Camera-type eye (tissue), 1 donor: ENCODE data around the gene COX11. TPM values are rescaled to one million over a fixed set of nuclear protein-coding genes. Genes with fewer than 3 reads are reported as not detected.

ENCODE experiments used
- total RNA-seq: library from RNA; depleted of rRNA; stranded (reverse); fragments of >200 nt; gene quantifications from one replicate; pipeline ENCODE4 v1.2.3, GENCODE V29; 2014

COX11 gene, protein sequence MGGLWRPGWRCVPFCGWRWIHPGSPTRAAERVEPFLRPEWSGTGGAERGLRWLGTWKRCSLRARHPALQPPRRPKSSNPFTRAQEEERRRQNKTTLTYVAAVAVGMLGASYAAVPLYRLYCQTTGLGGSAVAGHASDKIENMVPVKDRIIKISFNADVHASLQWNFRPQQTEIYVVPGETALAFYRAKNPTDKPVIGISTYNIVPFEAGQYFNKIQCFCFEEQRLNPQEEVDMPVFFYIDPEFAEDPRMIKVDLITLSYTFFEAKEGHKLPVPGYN
- 86.3 TPM for total RNA-seq

DNA sequence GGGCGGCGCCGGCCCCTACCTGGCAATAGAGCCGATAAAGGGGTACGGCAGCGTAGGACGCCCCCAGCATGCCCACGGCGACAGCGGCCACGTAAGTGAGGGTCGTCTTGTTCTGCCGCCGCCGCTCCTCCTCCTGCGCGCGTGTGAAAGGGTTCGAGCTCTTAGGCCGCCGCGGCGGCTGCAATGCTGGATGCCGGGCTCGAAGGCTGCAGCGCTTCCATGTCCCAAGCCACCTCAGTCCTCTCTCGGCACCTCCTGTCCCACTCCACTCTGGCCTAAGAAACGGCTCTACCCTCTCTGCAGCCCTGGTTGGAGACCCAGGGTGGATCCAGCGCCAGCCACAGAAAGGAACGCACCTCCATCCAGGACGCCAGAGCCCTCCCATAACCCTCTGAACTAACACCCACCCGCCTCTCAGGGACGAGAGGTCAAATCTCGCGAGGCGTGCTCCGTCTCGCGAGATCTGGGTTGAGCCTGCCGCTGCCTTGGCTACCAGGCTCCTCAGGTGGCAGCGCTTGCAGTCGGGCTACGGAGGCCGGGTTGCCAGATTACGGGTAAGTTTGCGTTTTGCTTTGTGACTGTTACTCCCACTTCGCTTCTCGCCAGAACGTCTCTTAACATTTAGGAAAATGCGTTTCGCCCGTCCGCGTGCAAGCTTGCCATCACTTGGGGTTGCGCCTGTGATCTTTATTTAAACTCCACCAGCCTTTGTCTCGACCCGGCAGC, at the start of gene COX11, which contains the start of gene STXBP4:
COX11 (minus strand) TSS at position 393 of the 726 bp plus-strand sequence; CDS start at position 385, 8 bp downstream.
STXBP4 (plus strand) TSS at position 504 of the 726 bp plus-strand sequence. CDS start 17,455 bp downstream, outside the sequence.

Other genes with a start within 250 kb of the COX11 start
- 61.0 TPM for gene TOM1L1, start 67.8 kb downstream of the COX11 start, total RNA-seq
- gene STXBP4, start 111 bp upstream of the COX11 start, total RNA-seq, result 128 TPM